ENCODE results near the gene CCIN. TPM values are rescaled to one million over a fixed set of nuclear protein-coding genes. Genes with fewer than 3 reads are reported as not detected.

Gene CCIN
- total RNA-seq, 4 donors from 2014 or later: not detected

- Histone ChIP-seq H3K36me3 (no peaks in the 10 kb centered on the region), H3K4me1 (peaks cover 0 to 15% (median 7%) of the 10 kb centered on the region in 4 donors), H3K9me3 (no peaks in the 10 kb centered on the region), H3K27me3 (no peaks in the 10 kb centered on the region), H3K27ac (no peak overlapping the region), H3K4me3 (no peak overlapping the region)
- DNase-seq: peak in 1 of 3 donors; percentile 31
- TF ChIP-seq POLR2A (IDR thresholded peaks at IDR 0.05) (no peak), CTCF (IDR thresholded peaks at IDR 0.05) (no peak)
Observed at GRCh38 chr9:36132086-36132485, 37.1 kb upstream of the CCIN start.

- no peaks in the 10 kb centered on the region for H3K9me3 ChIP-seq
- no peaks in the 10 kb centered on the region for H3K27me3 ChIP-seq
- H3K27ac ChIP-seq: no peak overlapping the region
- no peak for TF ChIP-seq POLR2A (IDR thresholded peaks at IDR 0.05)
- TF ChIP-seq CTCF (IDR thresholded peaks at IDR 0.05): no peak
- H3K4me3 ChIP-seq: no peak overlapping the region
- no peaks in the 10 kb centered on the region for H3K36me3 ChIP-seq
- DNase-seq: peak in 2 of 3 donors; percentile 12 to 29
- H3K4me1 ChIP-seq: peaks cover 0 to 30% (median 5%) of the 10 kb centered on the region in 4 donors
Observed at GRCh38 chr9:36134761-36135505, 34.3 kb upstream of the CCIN start.

- H3K9me3 ChIP-seq: no peaks in the 10 kb centered on the region
- H3K27me3 ChIP-seq: no peaks in the 10 kb centered on the region
- H3K36me3 ChIP-seq: no peaks in the 10 kb centered on the region
- H3K4me1 ChIP-seq: peaks cover 0 to 38% (median 10%) of the 10 kb centered on the region in 4 donors
- peak in 2 of 3 donors; percentile 47 to 48 for DNase-seq
- peak overlapping the region; percentile 75 to 88 (median 85) for H3K4me3 ChIP-seq
- H3K27ac ChIP-seq: peak overlapping the region; percentile 78 to 91 (median 86)
- TF ChIP-seq CTCF (IDR thresholded peaks at IDR 0.05): no peak
- TF ChIP-seq POLR2A (IDR thresholded peaks at IDR 0.05): no peak
Observed at GRCh38 chr9:36135741-36136271, 33.4 kb upstream of the CCIN start.

GRCh38 chr9:36136272-36136893, 32.8 kb upstream of the CCIN start, which contains the start of gene GLIPR2:
TSS of gene GLIPR2 (plus strand) at chr9:36136733. CDS start at chr9:36136779, 46 bp downstream.
- peak within 1 kb of the TSS; percentile 78 to 91 (median 86) for H3K27ac ChIP-seq
- peak; percentile 82 to 92 (median 86) for DNase-seq
- peak; percentile 55 to 60 for TF ChIP-seq POLR2A (IDR thresholded peaks at IDR 0.05)
- TF ChIP-seq CTCF (IDR thresholded peaks at IDR 0.05): peak in 5 of 6 experiments; percentile 14 to 36 (median 26)

GRCh38 chr9:36136894-36137391, 32.2 kb upstream of the CCIN start:
- no peak for DNase-seq
- Histone ChIP-seq H3K4me3 (peak overlapping the region; percentile 75 to 88 (median 85)), H3K4me1 (peaks cover 0 to 46% (median 10%) of the 10 kb centered on the region in 4 donors), H3K9me3 (no peaks in the 10 kb centered on the region), H3K27ac (peak overlapping the region; percentile 78 to 91 (median 86)), H3K36me3 (no peaks in the 10 kb centered on the region), H3K27me3 (no peaks in the 10 kb centered on the region)
- TF ChIP-seq POLR2A (IDR thresholded peaks at IDR 0.05) (no peak), CTCF (IDR thresholded peaks at IDR 0.05) (no peak)

More at GRCh38 chr9:36136272-36136893, 32.8 kb upstream of the CCIN start, which contains the start of gene GLIPR2:
- Histone ChIP-seq H3K4me3 (peak within 1 kb of the TSS; percentile 75 to 88 (median 85)), H3K36me3 (no peaks in the 10 kb centered on the region), H3K27me3 (no peaks in the 10 kb centered on the region), H3K4me1 (peaks cover 0 to 41% (median 10%) of the 10 kb centered on the region in 4 donors), H3K9me3 (no peaks in the 10 kb centered on the region)

Data from Peyer's patch (tissue), 4 donors.